Muscle of arm (tissue), 12 donors: ENCODE data around the gene XXYLT1. TPM values are rescaled to one million over a fixed set of nuclear protein-coding genes. Genes with fewer than 3 reads are reported as not detected.
"Not testable (repeated sequence)": the region's sequence is repeated elsewhere in the genome, so short reads cannot be mapped to it uniquely, and the experiment has no call there.

Experiments used
- DNase-seq: peaks from one replicate; pipeline ENCODE4 v3.0.0-alpha.2; 2013
- polyA plus RNA-seq, 12 donors: library from polyadenylated mRNA; unstranded; fragments of 120-200 nt; gene quantifications; one replicate each; pipeline ENCODE4 v1.2.1, GENCODE V29; 2013; ENCODE audit not compliant: insufficient read length in 12 of 12

Gene XXYLT1
- polyA plus RNA-seq, 12 donors = 11.5 to 29.4 (median 22.3) TPM; not detected in 1

DNA sequence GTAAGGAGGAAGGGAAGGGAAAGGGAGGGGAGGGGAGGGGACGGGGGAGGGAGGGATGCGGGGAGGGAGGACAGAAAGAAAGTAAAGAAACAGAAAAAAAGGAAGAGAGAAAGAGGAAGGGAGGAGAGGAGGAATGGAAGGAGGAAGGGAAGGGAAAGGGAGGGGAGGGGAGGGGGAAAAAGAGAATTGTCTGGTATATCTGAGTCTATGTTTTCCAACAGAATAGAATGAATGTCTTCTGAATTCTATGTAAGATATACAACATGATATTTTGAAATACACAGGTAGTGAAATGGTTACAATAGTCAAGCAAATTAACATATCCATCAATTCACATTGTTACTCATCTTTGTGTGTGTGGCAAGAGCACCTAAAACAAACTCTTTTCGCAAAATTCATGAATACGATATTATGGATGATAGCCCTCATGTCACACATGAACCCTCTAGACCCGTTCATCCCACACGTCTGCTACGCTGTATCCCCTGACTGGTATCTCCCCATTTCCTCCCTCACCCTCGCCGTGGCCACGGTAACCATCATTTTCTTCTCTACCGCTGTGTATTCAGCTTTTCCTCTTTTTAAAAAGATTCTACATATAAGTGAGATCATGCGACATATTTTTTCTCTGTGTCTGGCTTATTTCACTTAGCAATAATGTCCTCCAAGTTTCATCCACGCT, 168.9 kb downstream of the XXYLT1 start:
- DNase-seq = no peak

GRCh38 chr3:195101001-195101583, 169.9 kb downstream of the XXYLT1 start:
- no peak for DNase-seq

DNA sequence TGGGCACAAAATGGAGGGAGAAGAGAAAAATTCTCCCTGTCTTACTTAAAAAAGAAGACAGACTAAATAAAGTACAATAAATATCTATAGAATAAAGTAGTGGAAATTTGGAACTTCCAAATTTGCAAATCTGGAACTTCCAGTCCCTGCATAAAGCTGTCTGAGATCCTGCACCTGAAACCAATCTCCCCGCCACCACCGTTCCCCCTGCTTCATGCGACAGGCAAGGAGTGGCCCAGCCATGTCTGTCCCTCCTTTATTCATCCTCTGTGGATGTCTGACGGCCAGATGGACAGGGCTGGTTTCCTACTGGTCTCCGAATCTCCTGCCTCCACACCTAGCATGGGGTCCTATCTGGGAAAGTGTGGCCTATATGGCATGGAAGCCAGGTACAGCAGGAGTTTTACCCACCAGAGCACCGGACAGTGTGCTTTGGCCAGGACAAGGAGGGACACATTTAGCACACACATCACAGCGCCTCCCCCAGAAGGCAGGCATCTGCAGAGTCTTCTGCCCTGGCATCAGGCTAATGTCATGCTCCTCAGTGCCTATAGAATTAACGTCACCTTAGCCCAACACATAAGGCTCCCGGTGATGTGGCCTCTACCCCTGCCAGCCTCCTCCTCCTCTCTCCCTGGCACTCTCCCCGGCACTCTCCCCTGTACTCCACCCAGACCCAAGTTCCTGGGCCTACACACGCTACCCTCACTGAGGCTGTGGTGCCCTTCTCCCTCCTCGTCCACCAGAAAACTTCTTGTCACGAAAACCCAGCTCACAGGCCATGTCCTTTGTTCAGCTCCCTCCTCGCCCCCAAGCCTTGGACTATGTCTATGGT, 170.8 kb downstream of the XXYLT1 start:
- DNase-seq = no peak

- no peak for DNase-seq
Observed at GRCh38 chr3:195098741-195099525, 172.0 kb downstream of the XXYLT1 start.

- no peak for DNase-seq
Observed at GRCh38 chr3:195097331-195098255, 173.4 kb downstream of the XXYLT1 start.

GRCh38 chr3:195096484-195097330, 174.3 kb downstream of the XXYLT1 start:
- DNase-seq = no peak

DNA sequence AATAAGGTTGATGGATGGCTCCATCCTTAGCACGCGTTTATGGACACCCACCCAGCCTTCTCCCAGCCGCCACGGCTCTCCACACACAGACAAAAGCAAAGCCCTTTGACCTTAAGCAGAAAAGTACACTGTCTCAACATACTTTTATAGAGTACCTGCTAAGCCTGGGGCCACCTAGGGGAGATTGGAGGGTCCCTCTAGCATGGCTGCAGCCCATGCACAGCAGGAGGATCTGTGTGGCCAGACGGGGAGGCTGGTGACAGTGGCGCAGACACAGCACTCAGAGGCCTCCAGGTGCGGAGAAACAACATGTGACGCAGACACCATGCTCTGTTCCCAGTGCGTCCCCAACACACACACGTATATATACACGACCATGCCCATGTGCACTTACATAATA, 174.9 kb downstream of the XXYLT1 start:
- DNase-seq = no peak

DNA sequence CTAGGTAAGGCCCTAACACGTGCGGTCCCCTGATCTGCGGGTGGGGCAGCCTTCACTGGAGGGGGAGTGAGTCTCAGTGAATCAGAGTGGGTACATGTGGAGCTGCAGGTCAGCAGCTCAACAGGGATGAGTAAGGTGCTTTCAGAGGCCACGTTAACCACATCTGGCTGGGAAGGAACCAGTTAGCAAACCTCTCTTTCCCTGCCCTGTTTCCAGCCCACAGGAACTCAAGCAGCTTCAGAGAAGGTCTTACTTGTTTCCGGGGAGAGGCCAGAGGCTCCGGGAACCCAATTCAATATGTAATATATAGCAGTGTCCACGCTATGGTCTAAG, 175.3 kb downstream of the XXYLT1 start:
- DNase-seq = no peak

- no peak for DNase-seq
Observed at GRCh38 chr3:195095035-195095703, 175.8 kb downstream of the XXYLT1 start.

DNA sequence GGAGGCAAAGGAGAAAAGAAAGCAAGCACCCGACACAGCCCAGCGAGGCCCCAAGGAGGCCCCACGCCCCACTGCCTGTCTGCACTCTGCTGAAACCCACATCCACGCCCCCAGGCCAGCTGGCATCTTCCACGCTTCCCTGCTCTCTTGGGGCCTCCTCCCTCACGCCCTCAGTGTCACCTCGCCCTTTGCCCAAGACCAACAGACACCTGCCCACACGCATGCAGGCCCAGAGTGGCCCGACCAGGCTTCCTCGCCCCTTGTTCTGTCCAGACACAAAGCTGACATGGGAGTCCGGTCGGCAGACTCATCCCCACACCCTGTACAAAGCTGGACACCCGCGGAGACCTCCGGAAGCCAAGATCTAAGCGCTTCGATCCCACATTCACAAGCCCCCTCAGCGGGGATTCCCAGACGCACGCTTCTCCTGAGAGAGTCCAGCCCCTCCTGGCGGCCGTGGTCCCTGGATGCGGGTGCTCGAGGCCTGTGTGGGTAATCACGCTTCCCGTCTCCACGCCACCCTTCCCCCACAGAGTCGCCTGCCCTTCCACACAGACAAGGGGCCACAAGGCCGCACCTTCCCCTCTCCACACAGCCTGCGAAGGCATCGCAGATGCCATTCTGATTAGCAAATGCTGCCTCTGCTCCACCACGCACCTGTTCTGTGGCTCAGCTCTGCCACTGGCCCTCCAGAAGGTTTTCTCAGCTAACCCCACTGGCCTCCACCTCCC, 176.6 kb downstream of the XXYLT1 start:
- no peak for DNase-seq

DNA sequence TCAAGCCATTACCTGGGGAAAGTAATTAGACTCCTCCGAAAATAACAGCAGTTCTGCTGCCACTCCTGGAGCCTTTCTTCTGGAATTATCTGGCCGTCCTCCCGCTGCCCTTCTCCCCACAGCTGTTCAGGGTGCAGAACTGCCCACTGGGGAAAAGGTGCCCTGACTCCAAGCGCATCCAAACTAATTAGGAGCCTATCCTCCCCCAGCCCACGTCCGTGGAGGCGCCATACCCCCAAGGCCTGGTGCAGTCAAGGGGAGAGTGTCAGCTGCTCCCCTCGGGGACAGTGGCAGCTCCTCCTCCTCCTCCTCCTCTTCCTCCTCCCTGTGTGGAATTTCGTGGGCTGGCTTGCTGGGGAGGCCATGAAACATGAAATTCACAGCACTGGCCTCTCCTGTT, 177.2 kb downstream of the XXYLT1 start:
- no peak for DNase-seq

- DNase-seq = not testable (repeated sequence)
Observed at GRCh38 chr3:195087840-195088601, 182.9 kb downstream of the XXYLT1 start.

DNA sequence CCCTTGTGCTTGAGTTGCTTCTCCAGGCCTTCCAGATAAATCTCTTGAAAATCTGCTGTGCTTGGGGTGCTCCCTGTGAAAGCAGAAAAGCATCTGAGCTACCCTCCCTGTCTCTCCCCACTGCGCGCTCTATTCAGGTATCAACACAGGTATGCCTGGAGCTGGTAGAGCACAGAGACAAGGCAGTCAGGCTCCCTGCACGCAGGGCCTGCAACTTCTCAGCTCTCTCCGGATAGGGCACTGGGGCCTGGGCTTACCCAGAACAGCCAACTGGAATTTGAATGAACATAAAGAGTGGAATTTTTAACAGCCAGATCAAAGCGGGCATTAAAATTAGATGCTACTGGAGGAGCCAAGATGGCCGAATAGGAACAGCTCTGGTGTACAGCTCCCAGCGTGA, 183.6 kb downstream of the XXYLT1 start:
- DNase-seq = no peak

DNA sequence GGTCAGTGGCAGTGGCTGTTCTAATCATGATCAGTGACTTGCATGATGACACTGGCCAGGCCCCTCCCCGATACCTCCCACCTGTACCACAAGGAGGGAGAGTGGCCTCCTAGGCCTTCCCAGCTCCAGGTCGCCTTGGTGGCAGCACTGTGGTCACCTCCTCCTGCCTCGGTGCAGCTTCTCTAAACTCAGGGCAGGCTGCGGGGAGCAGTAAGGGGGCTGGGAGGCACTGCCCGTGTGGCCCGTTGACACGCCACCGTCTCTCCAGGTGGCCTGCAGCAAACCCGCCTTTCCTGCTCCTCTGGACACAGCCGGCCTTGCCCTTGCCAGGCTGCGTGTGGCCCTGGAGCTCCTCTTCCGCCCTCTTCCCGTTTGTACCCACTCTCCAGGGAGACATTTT, 184.1 kb downstream of the XXYLT1 start:
- no peak for DNase-seq

GRCh38 chr3:195086341-195086740, 184.6 kb downstream of the XXYLT1 start:
- no peak for DNase-seq

DNA sequence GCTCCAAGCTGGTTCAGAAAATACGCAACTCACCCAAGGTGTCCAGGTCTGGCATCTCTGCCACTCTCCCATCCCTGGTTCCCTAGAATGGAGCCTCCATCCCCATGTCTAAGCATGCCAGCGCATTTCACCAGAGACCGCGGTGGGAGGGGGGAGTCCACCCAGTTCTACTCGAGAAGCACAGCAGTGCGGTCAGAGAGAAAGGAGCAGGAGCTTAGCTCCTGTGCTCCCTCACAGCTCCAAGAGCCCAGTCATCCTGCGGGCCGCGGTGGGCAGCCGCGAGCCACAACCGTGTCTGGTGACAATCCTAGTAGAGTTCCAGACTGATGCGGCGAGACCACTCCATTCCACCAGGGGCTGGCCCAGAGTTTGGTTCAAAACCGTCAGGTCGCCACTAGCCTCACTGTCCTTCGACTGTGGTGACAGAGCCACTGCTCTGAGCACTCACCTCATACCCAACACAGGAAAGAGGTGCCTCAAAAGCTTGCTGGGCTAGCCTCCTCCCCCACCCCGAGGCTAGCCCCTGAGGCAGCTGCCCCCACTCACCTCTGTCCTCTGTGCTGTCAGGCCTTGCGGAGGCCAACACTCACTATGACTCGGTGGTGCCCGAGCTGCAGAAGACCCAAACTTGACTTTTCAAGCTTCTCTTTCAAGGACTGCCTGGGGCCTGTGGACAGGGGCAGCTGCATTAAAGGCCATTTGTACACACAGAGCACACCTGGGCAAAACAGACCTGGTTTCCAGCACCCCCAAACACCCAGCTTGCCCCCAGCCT, 185.4 kb downstream of the XXYLT1 start:
- no peak for DNase-seq

GRCh38 chr3:195084746-195085145, 186.2 kb downstream of the XXYLT1 start:
- no peak for DNase-seq
